SJCRH30 (cell line): ENCODE measurements around the gene BAZ1A. TPM values are rescaled to one million over a fixed set of nuclear protein-coding genes. Genes with fewer than 3 reads are reported as not detected.

Source experiments
- DNase-seq, 2 experiments: peaks; one replicate each; pipeline ENCODE4 v3.0.0-alpha.2; 2015 to 2020
- H3K27ac ChIP-seq: fragments of 250-450 bp; sonication (Bioruptor Pico); 2 replicates; pipeline ENCODE4 v1.5.1; 2020; ENCODE audit warnings: mild to moderate bottlenecking, moderate library complexity
- H3K27me3 ChIP-seq: fragments of 250-450 bp; sonication (Bioruptor Pico); 2 replicates; pipeline ENCODE4 v1.5.1; 2020; ENCODE audit warnings: mild to moderate bottlenecking, moderate library complexity
- H3K36me3 ChIP-seq: fragments of 250-450 bp; sonication (Bioruptor Pico); 2 replicates; pipeline ENCODE4 v1.5.1; 2020; ENCODE audit warnings: mild to moderate bottlenecking, moderate library complexity
- H3K4me1 ChIP-seq: fragments of 250-450 bp; sonication (Bioruptor Pico); 2 replicates; pipeline ENCODE4 v1.5.1; 2020; ENCODE audit warnings: mild to moderate bottlenecking, moderate library complexity
- H3K4me3 ChIP-seq: fragments of 250-450 bp; sonication (Bioruptor Pico); 2 replicates; pipeline ENCODE4 v1.5.1; 2020; ENCODE audit warnings: mild to moderate bottlenecking, moderate library complexity
- H3K9me3 ChIP-seq: fragments of 250-450 bp; sonication (Bioruptor Pico); replicated peaks from 2 replicates; pipeline ENCODE4 v1.5.1; 2020; ENCODE audit warnings: mild to moderate bottlenecking, moderate library complexity
- total RNA-seq: library from RNA; depleted of rRNA; stranded (reverse); fragments of >200 nt; shearing (Covaris generic); gene quantifications from 2 replicates; pipeline ENCODE4 v1.2.3, GENCODE V29; 2014; rRNA removed

Gene BAZ1A
- total RNA-seq, 1 experiment from 2014 or later = 60.8 TPM

DNA sequence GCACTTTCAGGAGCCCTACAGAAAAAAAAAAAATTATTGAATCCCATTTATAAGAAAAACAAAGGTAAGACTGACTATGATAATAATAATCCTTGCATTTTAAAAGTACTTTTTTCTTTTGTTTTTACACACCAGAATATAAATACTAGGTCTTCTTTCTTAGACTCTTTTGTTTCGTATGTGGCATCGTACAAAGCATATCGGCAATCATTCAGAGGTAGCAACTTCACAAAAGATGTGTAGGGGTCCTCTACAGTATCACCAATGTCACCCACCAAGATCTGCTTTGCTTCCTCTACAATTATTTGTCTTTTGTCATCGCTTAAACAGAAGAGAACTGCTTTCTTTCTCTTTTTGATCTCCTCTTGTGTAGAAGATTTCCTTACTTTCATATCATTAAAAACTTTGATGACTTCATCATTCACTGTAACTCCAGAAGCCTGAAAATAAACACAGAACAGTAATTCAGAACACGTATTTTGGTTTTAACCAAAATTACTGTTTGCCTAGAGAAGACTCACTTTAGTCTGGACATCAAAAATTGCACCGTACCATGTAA, 162.0 kb downstream of the BAZ1A start:
- H3K27me3 ChIP-seq = no peaks in the 10 kb centered on the region
- peak overlapping the region; percentile 84 for H3K27ac ChIP-seq
- H3K36me3 ChIP-seq = peaks cover 21% of the 10 kb centered on the region
- no peaks in the 10 kb centered on the region for H3K9me3 ChIP-seq
- H3K4me1 ChIP-seq = peaks cover 43% of the 10 kb centered on the region
- DNase-seq = no peak
- peak overlapping the region; percentile 88 for H3K4me3 ChIP-seq

GRCh38 chr14:34711796-34712712, 163.1 kb downstream of the BAZ1A start:
- peak overlapping the region; percentile 98 for H3K27ac ChIP-seq
- peaks cover 21% of the 10 kb centered on the region for H3K36me3 ChIP-seq
- H3K9me3 ChIP-seq = no peaks in the 10 kb centered on the region
- no peak for DNase-seq
- peak overlapping the region; percentile 88 for H3K4me3 ChIP-seq
- H3K27me3 ChIP-seq = no peaks in the 10 kb centered on the region
- H3K4me1 ChIP-seq = peaks cover 44% of the 10 kb centered on the region

DNA sequence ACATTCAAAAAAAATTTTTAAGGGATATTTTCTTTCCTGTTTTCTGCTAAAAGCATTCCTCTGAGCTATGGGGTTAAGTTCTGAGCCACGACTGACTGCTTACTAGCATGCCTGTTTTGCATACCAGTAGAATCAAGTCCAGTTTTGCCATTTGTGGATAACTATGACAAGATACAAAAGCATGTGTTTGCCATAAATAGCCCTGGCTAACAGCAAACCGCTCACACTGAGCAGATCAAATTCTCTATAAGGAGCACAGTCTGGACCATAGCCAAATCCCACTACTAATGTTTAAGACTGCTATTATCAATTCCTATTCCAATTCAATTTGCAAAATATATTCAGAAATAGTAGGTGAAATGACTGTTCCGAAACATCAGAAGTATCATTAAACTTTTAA, 164.0 kb downstream of the BAZ1A start:
- Histone ChIP-seq H3K36me3 (peaks cover 21% of the 10 kb centered on the region), H3K4me3 (peak overlapping the region; percentile 25), H3K27me3 (no peaks in the 10 kb centered on the region), H3K27ac (peak overlapping the region; percentile 98), H3K9me3 (no peaks in the 10 kb centered on the region), H3K4me1 (peaks cover 44% of the 10 kb centered on the region)
- peak; percentile 78 to 90 for DNase-seq

DNA sequence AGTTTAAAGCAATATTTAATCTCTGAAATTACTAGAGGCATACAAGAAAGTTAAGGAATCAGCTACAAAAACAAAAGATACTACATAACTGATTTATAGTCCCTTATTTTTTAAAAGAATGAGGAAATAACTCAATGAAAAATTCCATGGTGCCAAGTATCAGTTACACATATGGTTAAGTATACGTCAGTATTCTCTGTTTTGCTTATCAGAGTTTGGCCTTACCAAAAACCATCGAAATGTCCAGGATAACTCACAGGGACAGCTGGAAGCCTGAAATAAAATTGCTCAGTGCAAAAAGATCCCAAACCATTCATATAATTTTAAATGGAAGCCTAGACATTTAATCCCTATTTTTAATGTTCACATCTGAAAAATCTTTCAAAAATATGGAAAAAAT, 164.4 kb downstream of the BAZ1A start:
- peak overlapping the region; percentile 98 for H3K27ac ChIP-seq
- peaks cover 44% of the 10 kb centered on the region for H3K4me1 ChIP-seq
- DNase-seq = peak; percentile 45 to 83
- H3K36me3 ChIP-seq = peaks cover 21% of the 10 kb centered on the region
- peak overlapping the region; percentile 25 for H3K4me3 ChIP-seq
- no peaks in the 10 kb centered on the region for H3K9me3 ChIP-seq
- H3K27me3 ChIP-seq = no peaks in the 10 kb centered on the region

DNA sequence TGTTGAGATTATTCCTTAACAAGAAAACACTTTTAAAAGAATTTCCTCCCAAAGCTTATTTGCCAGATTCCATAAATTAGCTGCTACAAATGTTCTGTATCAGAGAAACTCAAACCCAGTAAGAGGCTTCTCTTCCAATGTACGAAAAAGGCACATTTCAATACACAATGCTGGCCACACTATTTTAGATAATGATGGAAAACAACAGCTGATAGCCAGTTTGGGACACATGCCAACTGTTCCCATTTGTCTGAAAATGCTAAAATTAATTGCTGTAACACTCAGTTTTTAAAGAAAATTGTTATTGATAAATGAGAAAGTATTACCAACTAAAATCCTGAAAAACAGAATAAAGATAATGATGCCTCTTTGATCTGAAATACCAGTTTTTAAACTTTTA, 165.2 kb downstream of the BAZ1A start:
- H3K4me3 ChIP-seq = peak overlapping the region; percentile 25

DNA sequence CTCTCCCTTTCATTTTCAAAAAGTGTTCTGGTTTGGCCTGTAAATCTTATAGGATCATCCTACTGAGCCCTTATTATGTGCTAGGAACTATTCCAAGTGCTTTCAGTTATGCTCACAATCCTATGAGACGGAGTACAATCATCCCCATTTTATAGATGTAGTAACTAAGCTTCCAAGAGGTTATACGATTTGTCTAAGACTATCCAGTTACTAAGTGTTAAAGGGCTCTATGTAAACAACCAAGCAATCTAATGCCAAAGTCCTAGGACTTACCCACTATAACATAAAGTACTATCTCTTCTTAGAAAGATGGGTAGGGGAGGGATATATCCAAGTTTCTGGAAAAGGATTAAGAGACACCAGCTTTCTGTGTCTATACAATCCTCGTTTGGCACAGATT, 167.4 kb downstream of the BAZ1A start:
- Histone ChIP-seq H3K4me3 (no peak overlapping the region), H3K27ac (no peak overlapping the region), H3K4me1 (peaks cover 43% of the 10 kb centered on the region), H3K36me3 (peaks cover 15% of the 10 kb centered on the region), H3K27me3 (no peaks in the 10 kb centered on the region), H3K9me3 (no peaks in the 10 kb centered on the region)
- DNase-seq = no peak

More for the DNA sequence above, 165.2 kb downstream of the BAZ1A start:
- H3K9me3 ChIP-seq = no peaks in the 10 kb centered on the region
- peaks cover 42% of the 10 kb centered on the region for H3K4me1 ChIP-seq
- peaks cover 21% of the 10 kb centered on the region for H3K36me3 ChIP-seq
- H3K27ac ChIP-seq = peak overlapping the region; percentile 98
- peak; percentile 62 to 91 for DNase-seq
- no peaks in the 10 kb centered on the region for H3K27me3 ChIP-seq

Other genes with a start within 250 kb of the BAZ1A start
- 95.3 and 105 TPM in 2 replicates for gene SNX6, start 245.2 kb downstream of the BAZ1A start, total RNA-seq
- gene CFL2, start 160.8 kb downstream of the BAZ1A start, total RNA-seq = 197 and 233 TPM in 2 replicates
- 93.5 and 106 TPM in 2 replicates for gene SRP54, start 107.6 kb upstream of the BAZ1A start, total RNA-seq
- gene FAM177A1, start 170.9 kb upstream of the BAZ1A start, total RNA-seq = 27.0 and 28.0 TPM in 2 replicates
- gene PPP2R3C, start 246.6 kb upstream of the BAZ1A start, total RNA-seq = 34.7 and 43.6 TPM in 2 replicates
- 42.8 and 51.2 TPM in 2 replicates for gene PRORP, start 247.2 kb upstream of the BAZ1A start, total RNA-seq